Dedifferentiated amniotic fluid mesenchymal stem cell (primary cell): ENCODE results near the gene ZNF506.
"Not testable (repeated sequence)": the region's sequence is repeated elsewhere in the genome, so short reads cannot be mapped to it uniquely, and the experiment has no call there.

Experiments used
- DNase-seq: peaks from one replicate; pipeline ENCODE4 v3.0.0-alpha.2; 2016; ENCODE audit errors: extremely low spot score

ZNF506 gene

GRCh38 chr19:19821366-19821951, at the start of gene ZNF506:
Gene ZNF506 (minus strand): TSS chr19:19821750. CDS start chr19:19821603, 147 bp downstream.
- DNase-seq = peak; percentile 98

DNA sequence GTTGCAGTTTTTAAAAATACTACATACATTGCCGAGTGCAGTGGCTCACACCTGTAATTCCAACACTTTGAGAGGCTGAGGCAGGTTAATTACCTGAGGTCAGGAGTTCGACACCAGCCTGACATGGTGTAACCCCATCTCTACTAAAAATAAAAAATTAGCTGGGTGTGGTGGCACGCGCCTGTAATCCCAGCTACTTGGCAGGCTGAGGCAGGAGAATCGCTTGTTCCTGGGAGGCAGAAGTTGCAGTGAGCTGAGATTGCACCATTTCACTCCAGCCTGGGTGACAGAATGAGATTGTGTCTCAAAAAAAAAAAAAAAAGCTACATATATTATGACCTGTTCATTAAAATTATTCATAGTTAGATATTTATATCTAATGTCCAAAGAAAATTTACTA, 48.5 kb upstream of the ZNF506 start:
- DNase-seq = not testable (repeated sequence)

- no peak for DNase-seq
Measured at GRCh38 chr19:19866611-19867248, 45.2 kb upstream of the ZNF506 start.

DNA sequence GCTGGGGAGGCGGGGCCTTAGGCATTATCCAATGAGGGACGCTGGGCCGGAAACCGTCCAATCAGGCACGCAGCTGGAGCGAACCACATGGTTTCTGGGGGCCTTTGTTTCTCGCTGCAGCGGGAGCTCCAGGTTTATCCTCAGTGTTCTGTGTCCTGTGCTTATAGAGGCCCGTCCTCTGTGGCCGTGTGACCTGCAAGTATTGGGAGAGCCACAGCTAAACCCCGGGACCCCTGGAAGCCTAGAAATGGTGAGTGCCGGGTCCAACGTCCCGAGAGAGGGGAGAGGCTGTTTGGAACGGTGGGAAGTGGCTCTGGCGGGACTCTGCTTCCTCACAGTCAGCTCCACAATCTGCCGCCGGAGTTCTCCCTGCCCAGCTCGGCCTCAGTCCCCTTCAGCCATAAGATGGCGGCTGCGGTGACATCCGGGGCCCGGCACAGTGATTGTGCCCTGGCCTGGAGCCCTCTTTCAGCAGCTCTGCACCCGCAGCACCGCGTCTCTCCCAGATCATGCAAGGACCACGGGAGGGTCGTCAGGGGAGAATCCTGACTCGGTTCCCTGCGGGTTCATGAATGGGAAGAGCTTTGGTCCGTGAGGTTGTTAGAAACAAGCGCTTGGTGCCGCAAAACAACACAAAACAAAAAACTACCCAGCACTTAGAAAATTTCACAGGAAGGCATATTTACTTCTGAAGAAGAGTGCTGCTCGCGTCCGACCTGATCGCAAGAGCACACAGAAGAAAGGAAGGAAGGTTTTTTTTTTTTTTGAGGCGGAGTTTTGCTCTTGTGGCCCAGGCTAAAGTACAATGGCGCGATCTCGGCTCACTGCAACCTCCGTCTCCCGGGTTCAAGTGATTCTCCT, 44.4 kb upstream of the ZNF506 start, which contains the start of gene ZNF253:
Gene ZNF253, plus strand, starts transcription at position 133 of the 861 bp plus-strand sequence. Its CDS starts 115 bp downstream, at position 248.
- peak; percentile 98 for DNase-seq

DNA sequence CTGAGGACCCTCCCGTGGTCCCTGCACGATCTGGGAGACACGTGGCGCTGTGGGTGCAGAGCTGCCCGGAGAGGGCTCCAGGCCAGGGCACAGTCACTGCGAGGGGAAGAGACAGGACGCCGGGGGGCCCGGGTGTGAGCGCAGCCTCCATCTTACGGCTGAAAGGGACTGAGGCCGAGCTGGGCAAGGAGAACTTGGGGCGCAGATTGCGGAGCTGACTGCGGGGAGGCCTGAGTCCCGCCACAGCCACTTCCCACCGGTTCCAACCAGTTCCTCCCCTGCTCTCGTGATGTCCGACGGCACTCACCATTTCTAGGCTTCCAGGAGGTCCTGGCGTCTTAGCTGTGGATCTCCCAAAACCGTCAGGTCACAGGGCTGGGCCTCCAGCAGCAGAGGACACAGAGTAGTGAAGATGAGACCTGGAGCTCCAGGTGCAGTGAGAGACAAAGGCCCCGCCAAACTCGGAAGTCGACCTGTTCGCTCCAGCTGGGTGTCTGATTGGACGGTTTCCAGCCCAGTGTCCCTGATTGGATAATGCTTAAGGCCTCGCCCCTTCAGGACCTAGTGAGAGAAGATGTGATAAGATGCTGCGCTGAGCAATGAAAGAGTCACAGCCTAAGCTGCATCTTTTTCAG, 39.3 kb upstream of the ZNF506 start:
- DNase-seq = no peak

- no peak for DNase-seq
Measured at GRCh38 chr19:19858751-19859150, 37.2 kb upstream of the ZNF506 start.

GRCh38 chr19:19851740-19852139, 30.2 kb upstream of the ZNF506 start:
- not testable (repeated sequence) for DNase-seq

- no peak for DNase-seq
Measured at GRCh38 chr19:19849056-19849455, 27.5 kb upstream of the ZNF506 start.

DNA sequence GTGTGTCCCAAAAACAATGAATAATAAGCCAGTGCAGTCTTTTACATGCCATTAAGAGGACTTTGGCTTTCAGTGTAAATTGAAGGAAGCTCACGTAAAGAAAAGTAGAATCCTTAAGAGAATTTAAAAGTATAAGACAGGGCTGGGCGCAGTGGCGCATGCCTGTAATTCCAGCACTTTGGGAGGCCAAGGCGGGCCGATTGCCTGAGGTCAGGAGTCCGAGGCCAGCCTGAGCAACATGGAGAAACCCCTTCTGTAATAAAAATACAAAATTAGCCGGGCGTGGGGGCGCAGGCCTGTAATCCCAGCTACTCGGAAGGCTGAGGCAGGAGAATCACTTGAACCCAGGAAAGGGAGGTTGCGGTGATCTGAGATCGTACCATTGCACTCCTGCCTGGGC, 26.2 kb upstream of the ZNF506 start:
- DNase-seq = no peak

DNA sequence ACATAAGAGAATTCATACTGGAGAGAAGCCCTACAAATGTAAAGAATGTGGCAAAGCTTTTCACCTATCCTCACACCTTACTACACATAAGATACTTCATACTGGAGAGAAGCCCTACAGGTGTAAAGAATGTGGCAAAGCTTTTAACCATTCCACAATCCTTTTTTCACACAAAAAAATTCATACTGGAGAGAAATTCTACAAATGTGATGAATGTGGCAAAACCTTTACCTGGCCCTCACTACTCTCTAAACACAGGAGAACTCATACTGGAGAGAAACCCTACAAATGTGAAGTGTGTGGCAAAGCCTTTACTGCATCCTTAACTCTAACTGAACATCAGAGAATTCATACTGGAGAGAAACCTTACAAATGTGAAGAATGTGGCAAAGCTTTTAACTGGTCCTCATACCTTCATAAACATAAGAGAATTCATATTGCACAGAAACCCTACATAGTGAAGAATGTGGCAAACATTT, 14.0 kb upstream of the ZNF506 start:
- no peak for DNase-seq

- DNase-seq = no peak
Measured at GRCh38 chr19:19826875-19827274, 5.3 kb upstream of the ZNF506 start.

DNA sequence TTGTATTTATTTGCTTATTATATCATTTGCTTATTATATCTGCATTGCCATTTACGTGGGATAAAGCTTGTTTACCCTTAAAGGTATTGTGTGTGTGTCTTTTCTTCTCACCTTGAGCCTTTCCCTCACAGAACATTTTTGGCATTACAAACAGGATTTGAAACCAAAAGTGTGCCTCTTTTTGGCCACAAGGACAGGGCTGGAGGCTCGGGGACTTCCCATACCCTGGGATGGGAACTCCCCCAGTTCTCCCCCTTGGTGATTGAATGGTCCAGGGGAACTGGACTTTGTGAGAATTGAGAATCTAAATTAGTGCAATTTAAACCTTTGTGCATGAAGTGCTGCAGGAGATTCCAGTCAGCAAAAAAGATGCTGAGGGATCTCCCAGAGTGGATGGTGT, 2.4 kb upstream of the ZNF506 start:
- DNase-seq = no peak

DNA sequence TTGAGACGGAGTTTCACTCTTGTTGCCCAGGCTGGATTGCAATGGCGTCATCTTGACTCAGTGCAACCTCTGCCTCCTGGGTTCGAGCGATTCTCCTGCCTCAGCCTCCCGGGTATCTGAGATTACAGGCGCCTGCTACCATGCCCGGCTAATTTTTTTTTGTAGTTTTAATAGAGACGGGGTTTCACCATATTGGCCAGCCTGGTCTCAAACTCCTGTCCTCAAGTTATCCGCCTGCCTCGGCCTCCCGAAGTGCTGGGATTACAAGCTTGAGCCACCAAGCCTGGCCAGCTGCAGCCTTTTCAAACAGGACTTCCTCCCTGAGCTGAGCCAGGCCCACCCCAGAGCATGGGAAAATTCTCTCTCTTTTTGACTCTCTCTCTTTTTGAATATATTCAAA, 426 bp upstream of the ZNF506 start:
- not testable (repeated sequence) for DNase-seq

- DNase-seq = no peak
Measured at GRCh38 chr19:19820774-19821320, 703 bp downstream of the ZNF506 start.

DNA sequence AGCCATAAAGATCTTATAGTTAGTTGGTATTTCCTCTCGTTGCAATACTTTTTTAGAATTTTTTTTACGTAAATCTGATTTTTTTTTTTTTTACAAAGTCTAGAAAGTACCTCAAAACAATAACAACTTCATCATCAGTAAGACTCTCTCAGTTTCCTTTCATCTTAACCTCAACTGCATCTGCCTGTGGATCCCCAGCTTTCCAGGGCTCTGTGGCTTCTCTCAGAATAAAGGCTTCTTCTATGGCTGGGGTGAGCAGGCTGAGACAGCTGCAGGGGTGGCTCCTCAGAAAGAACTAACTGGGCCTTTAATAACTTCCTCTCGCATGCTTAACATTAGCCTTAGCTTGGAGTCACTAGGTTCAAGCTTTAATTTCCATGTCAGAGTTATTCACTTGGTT, 4.2 kb downstream of the ZNF506 start:
- no peak for DNase-seq

DNA sequence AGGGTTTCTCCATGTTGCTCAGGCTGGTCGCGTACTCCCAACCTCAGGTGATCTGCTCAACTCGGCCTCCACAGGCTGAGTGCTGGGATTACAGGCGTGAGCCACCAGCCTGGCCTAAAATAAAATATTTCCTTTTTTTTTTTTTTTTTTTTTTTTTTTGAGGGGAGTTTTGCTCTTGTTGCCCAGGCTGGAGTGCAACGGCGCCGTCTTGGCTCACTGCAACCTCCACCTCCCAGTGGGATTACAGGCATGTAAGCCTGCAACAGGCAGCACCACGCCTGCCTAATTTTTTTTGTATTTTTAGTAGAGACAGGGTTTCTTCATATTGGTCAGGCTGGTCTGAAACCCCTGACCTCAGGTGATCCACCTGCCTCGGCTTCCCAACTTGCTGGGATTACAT, 4.9 kb downstream of the ZNF506 start:
- no peak for DNase-seq

- DNase-seq = not testable (repeated sequence)
Measured at GRCh38 chr19:19811999-19812398, 9.6 kb downstream of the ZNF506 start.

GRCh38 chr19:19805480-19805879, 16.1 kb downstream of the ZNF506 start:
- no peak for DNase-seq

DNA sequence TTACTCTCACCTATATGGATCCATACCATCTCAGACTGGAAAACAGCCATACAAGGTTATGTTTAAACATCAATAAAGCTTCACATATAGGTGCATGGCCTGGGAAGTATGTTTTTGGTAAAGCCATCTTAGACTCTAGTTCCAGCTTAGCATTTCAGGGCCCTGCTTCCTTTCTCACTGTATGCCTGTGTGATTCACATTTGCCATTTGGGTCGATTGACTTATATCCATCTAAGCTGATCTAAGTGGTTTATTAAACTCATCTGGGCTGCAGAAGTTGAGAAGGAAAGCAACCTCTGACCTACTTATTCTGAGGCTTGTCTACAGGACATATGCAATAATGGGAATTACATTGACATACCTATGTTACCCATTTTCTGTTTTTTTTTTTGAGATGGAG, 33.5 kb downstream of the ZNF506 start:
- DNase-seq = no peak

DNA sequence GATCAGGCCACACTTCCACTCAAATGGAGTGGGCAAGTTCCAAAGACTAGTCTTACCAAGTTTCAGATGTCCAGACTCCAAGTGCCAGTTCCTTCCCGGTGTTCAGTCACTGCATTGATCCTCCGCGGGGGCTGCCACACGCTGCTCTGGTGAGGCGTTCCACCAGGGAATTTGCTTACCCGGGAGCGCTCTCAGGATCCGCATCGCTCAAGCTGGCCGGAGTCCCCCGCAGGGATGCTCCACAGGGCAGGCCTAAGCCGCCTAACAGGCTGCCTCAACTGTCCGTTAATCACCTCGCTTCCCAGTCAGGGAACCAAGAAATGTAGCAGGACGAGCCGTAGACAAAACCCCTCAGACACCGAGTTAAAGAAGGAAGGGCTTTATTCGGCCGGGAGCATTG, 36.1 kb downstream of the ZNF506 start:
- not testable (repeated sequence) for DNase-seq

DNA sequence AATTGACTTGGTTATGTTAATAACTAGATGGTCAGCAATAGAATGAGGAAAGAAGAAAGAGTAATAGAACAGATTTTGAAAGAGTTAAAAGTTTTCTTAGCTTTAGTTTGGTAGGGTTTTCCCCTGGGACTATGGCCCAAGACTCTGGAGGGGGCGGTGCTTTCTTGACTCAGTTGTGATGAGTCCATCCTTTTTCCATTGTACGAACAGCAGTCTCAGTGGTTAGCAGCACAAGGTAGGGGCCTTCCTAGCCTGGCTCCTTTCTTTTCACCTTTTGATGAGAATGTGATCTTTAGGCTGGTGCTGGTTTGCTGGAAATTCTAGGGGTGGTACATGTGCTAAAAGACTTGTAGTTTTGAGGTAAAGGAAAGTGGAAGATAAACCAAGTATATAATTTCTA, 38.8 kb downstream of the ZNF506 start:
- no peak for DNase-seq

DNA sequence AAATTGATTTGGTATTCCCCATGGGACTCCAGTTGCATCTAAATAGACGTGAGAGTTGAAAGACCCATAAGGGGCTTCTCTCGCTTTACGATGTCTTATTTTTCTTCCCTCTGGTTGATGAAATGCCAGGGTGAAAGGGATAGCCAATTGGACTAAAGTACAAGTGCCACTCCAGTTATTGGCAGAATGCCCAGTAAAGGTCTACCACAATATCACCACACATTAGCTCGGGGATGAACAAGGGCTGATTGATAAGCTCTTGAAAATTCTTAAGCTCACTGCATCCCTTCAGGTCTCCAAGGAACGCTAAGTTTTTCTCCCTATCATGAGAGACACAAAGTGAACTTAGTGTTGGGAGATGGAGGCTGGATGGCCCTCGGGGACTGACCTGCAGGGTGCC, 39.8 kb downstream of the ZNF506 start:
- not testable (repeated sequence) for DNase-seq
